GM21381 (cell line): ENCODE results near the gene TBC1D24.
"Not testable (repeated sequence)": the region's sequence is repeated elsewhere in the genome, so short reads cannot be mapped to it uniquely, and the experiment has no call there.

Experiments
- ATAC-seq: cut with Tn5 transposase; IDR thresholded peaks from one replicate; pipeline ENCODE4 v1.9.1; 2021; ENCODE audit warnings: mild to moderate bottlenecking, moderate library complexity; ENCODE audit not compliant: unreplicated experiment

Gene TBC1D24

GRCh38 chr16:2474877-2475412, at the start of gene TBC1D24:
TBC1D24 (plus strand) TSS chr16:2475127; CDS start chr16:2496149, 21,022 bp downstream.
- ATAC-seq, result peak; percentile 59

DNA sequence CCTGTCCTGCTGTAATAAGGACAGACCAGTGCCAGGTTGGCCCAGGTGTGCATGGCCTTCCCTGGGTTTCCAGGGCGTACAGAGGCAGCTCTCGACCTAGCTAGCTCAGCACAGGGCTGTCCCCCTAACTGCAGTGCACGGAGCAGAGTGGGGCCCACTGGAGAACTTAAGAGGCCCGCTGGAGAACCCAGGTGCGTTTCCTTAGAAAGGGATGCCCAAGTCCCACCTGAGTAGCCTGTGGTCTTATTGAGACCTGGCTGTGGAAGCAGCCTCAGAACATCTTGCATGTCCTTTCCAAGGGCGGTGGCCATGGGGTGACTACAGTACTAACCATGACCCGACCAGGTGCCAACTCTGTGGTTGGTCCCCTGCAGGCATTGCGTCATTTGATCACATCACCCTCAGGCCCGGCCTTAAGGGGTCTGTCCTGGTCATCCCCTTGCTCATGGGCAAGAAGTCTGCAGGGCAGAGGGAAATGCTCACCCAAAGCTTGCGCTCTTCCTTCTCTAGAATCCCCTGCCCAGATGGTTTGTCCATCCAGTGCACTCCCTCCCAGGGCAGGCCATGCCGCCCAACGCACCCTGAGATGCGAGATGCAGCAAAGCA, 49.0 kb upstream of the TBC1D24 start:
- ATAC-seq, result no peak

- no peak for ATAC-seq
These were observed 48.0 kb upstream of the TBC1D24 start for GRCh38 chr16:2426941-2427361.

DNA sequence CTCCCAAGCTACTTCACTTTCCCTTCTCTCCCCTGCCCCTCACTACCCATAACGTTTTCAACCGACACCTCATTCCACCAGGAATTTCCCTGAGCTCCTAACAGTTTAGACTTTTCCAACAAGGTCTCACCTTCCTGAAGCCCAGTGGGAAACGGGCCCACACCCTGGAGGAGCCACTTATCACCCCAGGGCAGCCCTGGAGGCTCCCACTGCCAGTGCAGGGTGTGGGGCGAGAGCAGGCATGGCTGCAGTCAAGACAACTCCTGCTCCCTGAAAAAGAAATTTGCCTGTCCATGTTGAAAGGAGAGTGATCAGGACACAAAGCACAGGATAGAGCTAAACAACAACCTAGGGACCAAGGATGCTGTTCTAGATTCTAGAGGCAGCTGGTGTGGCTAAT, 47.4 kb upstream of the TBC1D24 start:
- no peak for ATAC-seq

- ATAC-seq, result no peak
These were observed 46.7 kb upstream of the TBC1D24 start for GRCh38 chr16:2428051-2428783.

DNA sequence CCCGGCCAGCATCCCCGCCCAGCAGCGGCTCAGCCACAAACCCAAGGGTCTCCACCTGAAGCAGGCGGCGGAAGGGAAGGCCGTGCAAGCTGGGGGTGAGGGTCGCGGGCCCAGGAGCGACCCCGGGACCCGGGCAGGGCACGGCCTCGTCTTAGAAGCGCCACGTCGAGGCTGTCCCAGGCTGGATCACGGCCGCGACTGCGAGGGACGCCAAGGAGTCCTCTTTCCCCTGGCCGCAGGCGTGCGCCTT, 46.2 kb upstream of the TBC1D24 start:
- ATAC-seq, result no peak

DNA sequence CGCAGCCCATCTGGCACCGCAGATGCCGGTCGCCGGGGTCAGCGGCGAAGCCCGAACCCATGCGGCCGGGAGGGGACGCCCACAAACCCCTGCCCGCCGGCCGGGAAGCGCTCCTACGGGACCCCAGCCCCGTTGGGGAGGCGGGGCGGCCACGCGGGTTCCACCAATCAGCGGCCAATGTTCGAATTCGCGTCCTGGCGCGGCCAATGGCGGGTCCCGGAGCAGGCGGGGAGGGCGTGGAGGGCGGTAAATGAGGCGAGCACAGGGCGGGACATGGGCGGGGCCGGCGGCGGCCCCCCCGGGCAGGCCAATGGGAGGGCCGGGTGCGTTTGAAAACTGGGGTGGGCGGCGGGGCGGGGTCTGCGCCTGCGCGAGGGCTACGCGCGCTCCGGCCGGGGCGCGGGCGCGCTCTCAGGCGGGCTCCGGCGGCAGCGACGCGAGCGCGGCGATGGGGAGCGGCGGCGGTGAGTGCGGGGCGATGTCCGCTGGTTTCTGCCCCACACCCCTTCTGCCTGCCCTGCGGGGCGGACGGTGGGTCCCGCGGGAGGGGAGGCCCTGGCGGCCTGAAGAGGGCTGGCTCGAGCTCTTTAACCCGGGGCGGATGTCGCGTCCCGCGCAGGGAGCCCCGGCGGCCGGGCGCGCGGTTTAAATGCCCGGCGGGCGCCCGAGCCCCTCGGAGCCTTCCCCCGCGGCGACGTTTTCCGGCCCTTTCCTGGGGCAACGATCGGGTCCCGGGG, 45.7 kb upstream of the TBC1D24 start, which contains the start of gene CCNF:
CCNF (plus strand) TSS at position 414 of the 737 bp plus-strand sequence; CDS start at position 449, 35 bp downstream.
- peak; percentile 83 for ATAC-seq

DNA sequence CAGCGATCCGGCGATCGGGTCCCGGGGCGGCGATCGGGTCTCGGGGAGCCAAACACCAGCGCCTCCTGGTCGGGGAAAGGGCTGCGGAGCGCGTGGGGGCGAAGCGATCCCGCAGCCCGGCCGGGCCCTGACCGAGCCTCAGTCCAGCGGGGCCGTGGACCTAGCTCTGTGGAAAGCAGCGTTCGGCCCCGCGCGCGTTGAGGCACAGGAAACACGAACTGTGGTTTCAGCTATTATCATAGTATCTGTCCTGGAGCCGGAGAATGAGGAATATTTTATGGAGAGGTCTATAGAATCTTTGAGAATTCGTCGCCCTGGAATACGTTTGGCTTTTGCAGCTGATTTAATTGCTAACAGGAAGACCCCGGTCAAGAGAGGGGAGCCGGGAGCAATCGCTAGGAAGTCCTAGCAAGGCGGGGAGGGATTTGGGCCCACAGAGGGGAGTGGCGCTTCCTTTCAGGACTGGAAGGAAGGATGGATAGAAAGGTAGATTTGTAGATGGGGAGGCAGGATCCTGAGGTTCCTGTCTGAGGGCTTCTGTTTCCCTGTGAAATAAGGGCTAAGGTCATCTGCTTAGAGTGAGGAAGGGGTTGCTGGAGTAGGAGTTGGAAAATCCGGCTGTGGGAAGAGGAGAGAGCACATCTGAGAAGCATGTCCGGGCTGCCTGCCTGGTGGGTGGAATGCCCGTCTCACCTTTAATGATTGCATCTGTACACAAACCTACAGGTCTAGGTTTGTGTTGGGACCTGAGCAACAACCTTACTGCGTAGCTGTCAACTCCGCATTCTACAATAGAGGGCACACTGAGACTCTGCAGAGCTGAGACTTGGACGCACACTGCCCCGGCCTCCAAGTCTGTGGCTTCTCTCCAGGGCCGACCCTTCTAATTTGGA, 44.9 kb upstream of the TBC1D24 start:
- ATAC-seq, result no peak

DNA sequence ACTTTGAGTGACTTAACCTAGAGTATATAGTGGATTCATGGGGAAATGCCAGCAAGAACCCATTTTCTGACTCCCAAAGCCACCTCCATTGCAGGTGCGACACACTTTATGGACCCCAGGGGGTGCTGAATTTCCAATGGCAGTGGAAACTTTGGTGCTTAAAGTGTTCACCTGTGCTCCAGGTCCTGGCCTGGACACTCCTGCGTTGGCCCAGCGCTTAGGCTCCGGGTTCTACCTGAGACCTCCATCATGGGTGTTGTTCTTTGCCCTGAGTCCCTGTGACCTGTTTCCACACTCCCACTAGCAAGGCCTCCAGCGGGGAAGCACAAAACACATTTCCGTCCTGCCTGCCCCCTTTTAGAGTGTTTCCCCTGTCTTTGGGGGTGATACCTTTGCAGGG, 42.6 kb upstream of the TBC1D24 start:
- ATAC-seq, result no peak

DNA sequence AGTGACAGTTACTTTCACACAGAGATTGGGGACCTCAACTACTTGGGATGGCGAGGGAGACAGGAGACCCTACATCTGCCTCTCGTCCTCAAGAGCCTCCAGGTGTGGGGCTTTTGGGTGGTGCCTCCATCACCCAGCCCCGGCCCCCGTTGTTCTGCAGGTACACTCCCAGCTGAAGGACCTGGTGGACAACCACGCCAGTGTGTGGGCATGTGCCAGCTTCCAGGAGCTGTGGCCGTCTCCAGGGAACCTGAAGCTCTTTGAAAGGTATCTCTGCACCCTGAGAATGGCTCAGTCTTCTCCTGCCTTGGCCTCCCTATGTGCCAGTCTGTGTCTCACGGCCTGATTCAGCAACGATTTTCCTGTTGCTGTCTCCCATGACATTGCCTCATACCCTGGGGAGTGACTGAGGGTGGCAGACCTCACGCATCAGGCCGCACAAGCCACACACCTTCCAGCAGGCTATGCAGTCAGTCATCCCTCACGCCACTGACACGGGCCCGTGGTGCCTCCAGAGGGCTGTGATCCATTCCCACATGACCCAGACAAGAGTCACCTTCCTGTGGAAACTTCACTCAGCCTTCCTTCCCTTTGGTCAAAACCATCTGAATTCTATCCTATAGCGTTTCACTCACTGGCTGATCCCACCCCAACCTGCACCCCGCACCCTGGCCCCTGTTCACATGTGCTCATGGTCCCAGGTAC, 42.0 kb upstream of the TBC1D24 start:
- ATAC-seq, result no peak

DNA sequence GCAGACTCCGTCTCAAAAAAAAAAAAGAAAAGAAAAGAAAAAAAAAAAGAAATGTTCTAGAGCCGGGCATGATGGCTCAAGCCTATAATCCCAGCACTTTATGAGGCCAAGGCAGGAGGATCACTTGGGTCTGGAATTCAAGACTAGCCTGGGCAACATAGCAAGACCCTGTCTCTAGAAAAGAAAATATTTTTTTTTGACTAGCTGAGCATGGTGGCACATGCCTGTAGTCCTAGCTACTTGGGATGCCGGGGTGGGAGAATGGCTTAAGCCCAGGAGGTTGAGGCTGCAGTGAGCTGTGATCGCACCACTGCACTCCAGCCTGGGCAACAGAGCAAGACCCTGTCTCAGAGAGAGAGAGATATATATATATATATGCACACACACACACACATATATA, 39.7 kb upstream of the TBC1D24 start:
- not testable (repeated sequence) for ATAC-seq

GRCh38 chr16:2436110-2436509, 38.8 kb upstream of the TBC1D24 start:
- ATAC-seq, result no peak

GRCh38 chr16:2437032-2437790, 37.7 kb upstream of the TBC1D24 start:
- ATAC-seq, result no peak

DNA sequence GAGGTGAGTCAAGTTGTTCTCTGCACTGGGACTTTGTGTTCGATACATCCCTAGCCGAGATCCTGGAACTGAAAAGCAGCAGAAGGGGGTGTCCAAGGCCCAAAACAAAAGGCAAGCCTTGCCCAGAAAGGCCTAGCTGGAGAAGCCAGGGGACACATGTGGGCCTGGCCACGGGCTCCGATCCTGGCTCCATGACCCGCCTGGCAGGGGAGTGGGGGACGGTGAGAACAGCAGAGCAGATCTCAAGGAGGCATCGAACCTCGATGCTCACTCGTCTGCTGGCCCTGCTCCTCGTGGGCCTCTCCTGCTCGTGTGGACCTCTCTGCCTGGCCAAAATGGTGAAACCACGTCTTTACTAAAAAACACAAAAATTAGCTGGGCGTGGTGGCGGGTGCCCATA, 36.8 kb upstream of the TBC1D24 start:
- no peak for ATAC-seq

DNA sequence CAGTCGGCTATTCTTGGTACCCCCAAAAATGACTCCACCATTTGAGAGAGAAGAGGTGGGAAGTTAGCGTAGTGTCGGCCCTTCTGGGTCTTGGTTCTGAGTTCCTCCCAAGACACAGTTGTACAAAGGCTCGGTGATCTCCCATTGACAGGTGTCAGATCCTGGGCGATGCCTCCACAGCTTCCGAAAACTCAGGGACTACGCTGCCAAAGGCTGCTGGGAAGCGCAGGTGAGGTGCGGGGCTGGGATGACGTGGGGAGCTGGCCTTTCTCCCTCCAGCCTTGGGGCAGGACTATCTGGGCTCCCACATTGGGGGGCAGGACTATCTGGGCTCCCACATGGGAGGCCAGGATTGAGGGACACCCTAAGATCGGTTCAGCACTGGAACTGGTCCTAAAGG, 35.3 kb upstream of the TBC1D24 start:
- no peak for ATAC-seq

DNA sequence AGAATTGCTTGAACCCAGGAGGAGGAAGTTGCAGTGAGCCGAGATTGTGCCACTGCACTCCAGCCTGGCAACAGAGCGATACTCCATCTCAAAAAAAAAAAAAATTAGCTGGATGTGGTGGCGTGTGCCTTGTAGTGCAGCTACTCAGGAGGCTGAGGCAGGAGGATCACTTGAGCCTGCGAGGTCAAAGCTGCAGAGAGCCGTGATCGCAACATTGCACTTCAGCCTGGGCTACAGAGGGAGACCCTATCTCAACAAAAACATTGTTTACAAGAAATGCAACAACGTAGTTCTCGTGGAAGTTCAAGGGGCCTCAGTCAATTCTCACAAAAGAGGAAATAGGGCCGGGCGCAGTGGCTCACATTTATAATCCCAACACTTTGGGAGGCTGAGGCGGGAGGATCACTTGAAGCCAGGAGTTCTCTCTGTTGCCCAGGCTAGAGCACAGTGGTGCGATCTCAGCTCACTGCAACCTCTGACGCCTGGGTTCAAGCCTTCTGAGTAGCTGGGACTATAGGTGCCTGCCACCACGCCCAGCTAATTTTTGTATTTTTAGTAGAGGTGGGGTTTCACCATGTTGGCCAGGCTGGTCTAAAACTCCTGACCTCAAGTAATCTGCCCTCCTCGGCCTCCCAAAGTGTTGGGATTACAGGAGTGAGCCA, 33.7 kb upstream of the TBC1D24 start:
- not testable (repeated sequence) for ATAC-seq

DNA sequence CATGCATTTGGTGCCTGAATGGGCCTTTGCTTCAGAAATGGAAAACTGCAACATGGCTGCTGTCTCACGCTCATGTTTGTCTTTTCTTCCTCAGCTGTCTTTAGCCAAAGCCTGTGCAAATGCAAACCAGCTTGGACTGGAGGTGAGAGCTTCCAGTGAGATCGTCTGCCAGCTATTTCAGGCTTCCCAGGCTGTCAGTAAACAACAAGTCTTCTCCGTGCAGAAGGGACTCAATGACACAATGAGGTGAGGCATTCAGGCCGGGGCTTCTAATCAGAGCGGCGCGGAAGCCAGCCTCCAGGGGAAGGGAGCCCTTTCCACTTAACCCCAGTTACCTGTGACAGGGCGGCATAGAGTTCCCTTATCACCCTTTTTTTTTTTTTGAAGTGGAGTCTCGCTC, 31.4 kb upstream of the TBC1D24 start:
- ATAC-seq, result no peak

GRCh38 chr16:2447920-2448583, 26.9 kb upstream of the TBC1D24 start:
- no peak for ATAC-seq
